K562 (cell line): ENCODE results near the gene TTC24. TPM values are rescaled to one million over a fixed set of nuclear protein-coding genes. Genes with fewer than 3 reads are reported as not detected.

Experiments
- ATF1 ChIP-seq, 2 experiments: fragments of 450-650 bp in 1 of 2; IDR thresholded peaks; 2 replicates each; pipeline ENCODE4 v1.6.1; 2016; ENCODE audit warnings: missing compliant biosample characterization in 1 of 2, missing genetic modification characterization in 1 of 2
- CREB1 ChIP-seq, 2 experiments: sonication (generic) in 1 of 2; formaldehyde crosslinking in 1 of 2; IDR thresholded peaks; 2 replicates each; pipeline versions ENCODE4 v1.6.1 to v1.8.0; 2012 to 2022; ENCODE audit warnings: inconsistent platforms in 1 of 2, mild to moderate bottlenecking in 1 of 2, missing genetic modification reagents in 1 of 2, moderate library complexity in 1 of 2
- CSDE1 ChIP-seq, 2 experiments: fragments of 450-650 bp; IDR thresholded peaks; 2 replicates each; pipeline ENCODE4 v1.6.1; 2016; ENCODE audit warnings: mild to moderate bottlenecking in 1 of 2
- E2F3 ChIP-seq: fragments of 250-450 bp; sonication (Bioruptor Pico); IDR thresholded peaks from 2 replicates; pipeline ENCODE4 v1.4.0; 2020; ENCODE audit warnings: mild to moderate bottlenecking
- EGR1 ChIP-seq: fragments of 450-650 bp; conservative IDR thresholded peaks from 2 replicates; pipeline ENCODE4 v1.6.1; 2017; ENCODE audit warnings: mild to moderate bottlenecking
- ETS2 ChIP-seq: IDR thresholded peaks from 2 replicates; pipeline ENCODE4 v1.6.1; 2016; ENCODE audit warnings: borderline replicate concordance, missing genetic modification characterization, mild to moderate bottlenecking, moderate library complexity, missing compliant biosample characterization; ENCODE audit not compliant: poor library complexity, severe bottlenecking
- MEIS2 ChIP-seq: fragments of 450-650 bp; IDR thresholded peaks from 2 replicates; pipeline ENCODE4 v1.6.1; 2014; ENCODE audit warnings: mild to moderate bottlenecking; ENCODE audit not compliant: partially characterized antibody
- MYC ChIP-seq, 2 experiments: fragments of 250-450 bp in 1 of 2; sonication (Bioruptor Pico) in 1 of 2; IDR thresholded peaks; 2 replicates each; pipeline versions ENCODE4 v1.5.1 to v1.6.1; 2012 to 2021; ENCODE audit warnings: low read depth in 2 of 2, borderline replicate concordance in 1 of 2, improper control_type of control experiment in 1 of 2, low read length in 1 of 2, mild to moderate bottlenecking in 1 of 2, moderate library complexity in 1 of 2
- TSHZ1 ChIP-seq: fragments of 250-450 bp; sonication (Bioruptor Pico); IDR thresholded peaks from 2 replicates; pipeline ENCODE4 v1.4.0; 2020; ENCODE audit warnings: mild to moderate bottlenecking, moderate library complexity
- ZBTB1 ChIP-seq: sonication (generic); formaldehyde crosslinking; IDR thresholded peaks from 2 replicates; pipeline ENCODE4 v1.8.1; 2023; ENCODE audit warnings: missing genetic modification reagents, low read depth, mild to moderate bottlenecking, borderline replicate concordance
- ZNF384 ChIP-seq: IDR thresholded peaks from 2 replicates; pipeline ENCODE4 v1.6.1; 2012; ENCODE audit warnings: low read depth, low read length, improper control_type of control experiment
- ZNF592 ChIP-seq: fragments of 450-650 bp; IDR thresholded peaks from 2 replicates; pipeline ENCODE4 v1.6.1; 2017; ENCODE audit warnings: antibody characterized with exemption, mild to moderate bottlenecking
- ZNF75A ChIP-seq: fragments of 450-650 bp; formaldehyde crosslinking; IDR thresholded peaks from 2 replicates; pipeline ENCODE4 v1.4.0; 2020; ENCODE audit warnings: mild to moderate bottlenecking
- ZNF79 ChIP-seq: fragments of 250-450 bp; sonication (Bioruptor Pico); IDR thresholded peaks from 2 replicates; pipeline ENCODE4 v1.4.0; 2020; ENCODE audit warnings: low read depth, mild to moderate bottlenecking, moderate library complexity
- polyA plus RNA-seq, 8 experiments: library from polyadenylated mRNA; depleted of rRNA in 4 of 8; stranded (reverse) in 5 of 8; unstranded in 3 of 8; fragments of >200 nt; fragmentation: Nextera tagmentation in 2 of 8; fragmentation: Illumina TruSeq in 1 of 8; extraction: Ambion mirVana in 2 of 8; extraction: Trizol in 1 of 8; gene quantifications; 2 replicates each; pipeline versions ENCODE4 v1.2.1 to v1.2.3, GENCODE V29; 2011 to 2014; ENCODE audit warnings: inconsistent platforms in 1 of 8, missing spikeins in 1 of 8
- total RNA-seq, 7 experiments: library from RNA; depleted of rRNA in 6 of 7; stranded (reverse); fragments of >200 nt in 6 of 7; fragmentation: Illumina TruSeq in 2 of 7; extraction: Trizol in 2 of 7; gene quantifications; 2 replicates each; pipeline versions ENCODE4 v1.2.1 to v1.2.3, GENCODE V29; 2011 to 2021; ENCODE audit warnings: low replicate concordance in 1 of 7
- TF ChIP-seq, protein P1 (sequence below), 2 experiments: fragments of 200-800 bp in 1 of 2; sonication (Bioruptor generic) in 1 of 2; sonication (generic) in 1 of 2; formaldehyde crosslinking in 1 of 2; IDR thresholded peaks in 1 of 2; conservative IDR thresholded peaks in 1 of 2; 2 replicates each; pipeline versions ENCODE4 v1.5.0 to v1.6.1; 2016 to 2020; ENCODE audit warnings: missing compliant biosample characterization in 1 of 2, missing genetic modification characterization in 1 of 2, missing genetic modification reagents in 1 of 2
- TF ChIP-seq, protein P2 (sequence below): fragments of 450-650 bp; formaldehyde crosslinking; IDR thresholded peaks from 2 replicates; pipeline ENCODE4 v1.4.0; 2020; ENCODE audit warnings: mild to moderate bottlenecking, moderate library complexity

Gene TTC24
- total and polyA plus RNA-seq, 9 of the 15 experiments (the other 6 are each of a cell fraction or from before 2014, with no cell fraction given), result not detected

GRCh38 chr1:156616463-156616862 is 36.9 kb downstream of the TTC24 start (continued):
- TF ChIP-seq ZNF592 (no peak), MEIS2 (peak; percentile 98), TSHZ1 (CRISPR knock-in tag) (peak; percentile 56; the same call in 1 of the 2 replicates), ZNF79 (CRISPR knock-in tag) (no peak), ATF1 (CRISPR knock-in tag; IDR thresholded peaks at IDR 0.05) (no peak), ATF1 (tag; IDR thresholded peaks at IDR 0.05) (0 out of 2 replicates have a peak, but pooled peaks have one; percentile 17), CSDE1 (IDR thresholded peaks at IDR 0.05) (no peak), ZBTB1 (CRISPR knock-in tag) (no peak), E2F3 (CRISPR knock-in tag) (no peak), ETS2 (no peak), ZNF384 (peak; percentile 48; the same call in 1 of the 2 replicates), MYC (IDR thresholded peaks at IDR 0.05; ENCODE audit: low read depth, low read length) (peak; percentile 68), MYC (CRISPR knock-in tag; IDR thresholded peaks at IDR 0.05; ENCODE audit: borderline replicate concordance, low read depth) (no peak), EGR1 (peak; percentile 82), ZNF75A (no peak), CREB1 (IDR thresholded peaks at IDR 0.05) (0 out of 2 replicates have a peak, but pooled peaks have one; percentile 27), CREB1 (CRISPR knock-in tag; IDR thresholded peaks at IDR 0.05) (no peak)
- TF ChIP-seq, protein P1, sequence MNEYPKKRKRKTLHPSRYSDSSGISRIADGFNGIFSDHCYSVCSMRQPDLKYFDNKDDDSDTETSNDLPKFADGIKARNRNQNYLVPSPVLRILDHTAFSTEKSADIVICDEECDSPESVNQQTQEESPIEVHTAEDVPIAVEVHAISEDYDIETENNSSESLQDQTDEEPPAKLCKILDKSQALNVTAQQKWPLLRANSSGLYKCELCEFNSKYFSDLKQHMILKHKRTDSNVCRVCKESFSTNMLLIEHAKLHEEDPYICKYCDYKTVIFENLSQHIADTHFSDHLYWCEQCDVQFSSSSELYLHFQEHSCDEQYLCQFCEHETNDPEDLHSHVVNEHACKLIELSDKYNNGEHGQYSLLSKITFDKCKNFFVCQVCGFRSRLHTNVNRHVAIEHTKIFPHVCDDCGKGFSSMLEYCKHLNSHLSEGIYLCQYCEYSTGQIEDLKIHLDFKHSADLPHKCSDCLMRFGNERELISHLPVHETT (CRISPR knock-in tag; conservative IDR thresholded peaks at IDR 0.05 in 1 of 2, IDR thresholded peaks at IDR 0.05 in 1 of 2), result no peak
- TF ChIP-seq, protein P2, sequence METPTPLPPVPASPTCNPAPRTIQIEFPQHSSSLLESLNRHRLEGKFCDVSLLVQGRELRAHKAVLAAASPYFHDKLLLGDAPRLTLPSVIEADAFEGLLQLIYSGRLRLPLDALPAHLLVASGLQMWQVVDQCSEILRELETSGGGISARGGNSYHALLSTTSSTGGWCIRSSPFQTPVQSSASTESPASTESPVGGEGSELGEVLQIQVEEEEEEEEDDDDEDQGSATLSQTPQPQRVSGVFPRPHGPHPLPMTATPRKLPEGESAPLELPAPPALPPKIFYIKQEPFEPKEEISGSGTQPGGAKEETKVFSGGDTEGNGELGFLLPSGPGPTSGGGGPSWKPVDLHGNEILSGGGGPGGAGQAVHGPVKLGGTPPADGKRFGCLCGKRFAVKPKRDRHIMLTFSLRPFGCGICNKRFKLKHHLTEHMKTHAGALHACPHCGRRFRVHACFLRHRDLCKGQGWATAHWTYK (CRISPR knock-in tag), result peak; percentile 32; the same call in 1 of the 2 replicates
